DMS153 treated with DMSO at 0.1 percent for 48 hours (cell line): ENCODE measurements around the gene CALB2.

Experiments
- DNase-seq: peaks from one replicate; lab custom pipeline; 2025; ENCODE audit not compliant: unreplicated experiment; lab: John Stamatoyannopoulos, UW

CALB2 gene

GRCh38 chr16:71384073-71384724 is 25.7 kb downstream of the CALB2 start:
- no peak for DNase-seq

GRCh38 chr16:71387045-71387871 is 28.7 kb downstream of the CALB2 start:
- no peak for DNase-seq

- DNase-seq = no peak
Observed at GRCh38 chr16:71389330-71389729, 30.8 kb downstream of the CALB2 start.

GRCh38 chr16:71396594-71396993 is 38.1 kb downstream of the CALB2 start:
- no peak for DNase-seq

- no peak for DNase-seq
Observed at GRCh38 chr16:71399801-71400563, 41.5 kb downstream of the CALB2 start.

GRCh38 chr16:71402007-71402406 is 43.5 kb downstream of the CALB2 start:
- DNase-seq = no peak

- no peak for DNase-seq
Observed at GRCh38 chr16:71402674-71403073, 44.2 kb downstream of the CALB2 start.

GRCh38 chr16:71404364-71404763 is 45.8 kb downstream of the CALB2 start:
- no peak for DNase-seq

- DNase-seq = no peak
Observed at GRCh38 chr16:71406316-71406715, 47.8 kb downstream of the CALB2 start.

- DNase-seq = no peak
Observed at GRCh38 chr16:71406724-71407123, 48.2 kb downstream of the CALB2 start.

GRCh38 chr16:71407731-71408130 is 49.2 kb downstream of the CALB2 start:
- no peak for DNase-seq

GRCh38 chr16:71408536-71408935 is 50.0 kb downstream of the CALB2 start:
- no peak for DNase-seq

GRCh38 chr16:71409011-71409775 is 50.7 kb downstream of the CALB2 start:
- no peak for DNase-seq

- DNase-seq = no peak
Observed at GRCh38 chr16:71410146-71410545, 51.6 kb downstream of the CALB2 start.

GRCh38 chr16:71412270-71413160 is 54.0 kb downstream of the CALB2 start:
- peak; percentile 44 for DNase-seq

- DNase-seq = no peak
Observed at GRCh38 chr16:71413341-71413740, 54.8 kb downstream of the CALB2 start.

GRCh38 chr16:71414038-71414437 is 55.5 kb downstream of the CALB2 start:
- DNase-seq = no peak

GRCh38 chr16:71421911-71422310 is 63.4 kb downstream of the CALB2 start:
- DNase-seq = no peak

GRCh38 chr16:71423016-71423415 is 64.5 kb downstream of the CALB2 start:
- DNase-seq = no peak

- DNase-seq = no peak
Observed at GRCh38 chr16:71423865-71424264, 65.3 kb downstream of the CALB2 start.
